Gastroesophageal sphincter (tissue), 4 donors: ENCODE measurements around the gene CHST3. TPM values are rescaled to one million over a fixed set of nuclear protein-coding genes. Genes with fewer than 3 reads are reported as not detected.
A peak's percentile ranks its signal among the peaks of the same experiment; 100 is the strongest.

Experiments used
- ATAC-seq: fragments of 150-250 bp; one replicate; pipeline ENCODE4 v1.9.1; 2016; ENCODE audit warnings: mild to moderate bottlenecking, moderate library complexity
- H3K27ac ChIP-seq, 4 donors: fragments of 200-600 bp; sonication (generic) in 3 of 4; 1 replicate in 3 of 4; 2 replicates in 1 of 4; pipeline ENCODE4 v1.5.1; 2016 to 2019
- H3K27me3 ChIP-seq: fragments of 200-600 bp; sonication (generic); one replicate; pipeline ENCODE4 v1.5.1; 2019
- H3K36me3 ChIP-seq, 2 donors: fragments of 200-600 bp; sonication (generic); one replicate each; pipeline ENCODE4 v1.5.1; 2019; ENCODE audit warnings: control low read depth in 1 of 2
- H3K4me1 ChIP-seq, 3 donors: fragments of 200-600 bp; sonication (generic); 1 replicate in 2 of 3; 2 replicates in 1 of 3; pipeline ENCODE4 v1.5.1; 2016 to 2019; ENCODE audit warnings: control low read depth in 2 of 3
- H3K4me3 ChIP-seq, 2 donors: fragments of 200-600 bp; sonication (generic); one replicate each; pipeline ENCODE4 v1.5.1; 2019; ENCODE audit warnings: mild to moderate bottlenecking in 1 of 2, moderate library complexity in 1 of 2
- H3K9me3 ChIP-seq, 3 donors: fragments of 200-600 bp; sonication (generic); one replicate each; pipeline ENCODE4 v1.5.1; 2017 to 2019; ENCODE audit warnings: control low read depth in 2 of 3
- CTCF ChIP-seq, 4 experiments: fragments of 200-600 bp in 2 of 4; fragments of 450-650 bp in 2 of 4; sonication (generic) in 1 of 4; IDR thresholded peaks; one replicate each; pipeline ENCODE4 v1.5.1; 2017 to 2019; ENCODE audit warnings: antibody characterized with exemption in 4 of 4, mild to moderate bottlenecking in 2 of 4, moderate library complexity in 2 of 4
- EP300 ChIP-seq: sonication (generic); formaldehyde crosslinking; IDR thresholded peaks from one replicate; pipeline ENCODE4 v1.6.1; 2017; ENCODE audit warnings: antibody characterized with exemption, mild to moderate bottlenecking
- POLR2A ChIP-seq, 2 donors: fragments of 450-650 bp; IDR thresholded peaks; one replicate each; pipeline ENCODE4 v1.6.1; 2017; ENCODE audit warnings: antibody characterized with exemption in 2 of 2, mild to moderate bottlenecking in 2 of 2, moderate library complexity in 1 of 2
- POLR2AphosphoS5 ChIP-seq: sonication (generic); formaldehyde crosslinking; IDR thresholded peaks from one replicate; pipeline ENCODE4 v1.6.1; 2017; ENCODE audit warnings: antibody characterized with exemption
- WGBS, 2 donors: methylation state at CpG; one replicate each; pipeline ENCODE4 v1.1.5; 2018; ENCODE audit warnings: low coverage in 1 of 2; 5-methylcytosine and 5-hydroxymethylcytosine counted together
- total RNA-seq, 4 donors: library from RNA; depleted of rRNA; stranded (reverse); fragments of >200 nt; gene quantifications; one replicate each; pipeline ENCODE4 v1.1.0, GENCODE V29; 2016

The CHST3 gene
- total RNA-seq, 4 donors from 2014 or later: 31.8 to 48.0 (median 37.3) TPM

DNA sequence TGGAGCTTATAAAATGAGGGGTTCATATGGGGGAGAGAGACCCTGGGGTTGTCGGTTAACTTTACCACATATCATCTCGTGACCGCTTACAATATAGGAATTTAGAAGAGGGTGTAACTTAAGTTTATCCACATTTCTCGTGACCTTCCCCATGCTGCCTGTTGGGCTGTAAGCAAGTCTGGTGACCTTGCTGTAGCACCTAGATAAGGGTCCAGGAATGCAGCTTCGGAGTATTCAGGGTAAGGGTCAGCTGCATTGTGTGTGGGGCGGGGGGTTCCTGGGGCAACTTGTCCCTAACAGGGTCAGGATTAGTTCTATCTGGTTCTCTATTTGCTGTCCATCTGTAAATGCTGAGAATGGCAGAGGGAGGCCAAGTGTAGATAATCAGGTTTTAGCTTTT is 1.3 kb upstream of the CHST3 start:
- H3K9me3 ChIP-seq: no peaks in the 10 kb centered on the region
- no peak for TF ChIP-seq EP300
- no peak for TF ChIP-seq POLR2AphosphoS5
- peak in 1 of 4 experiments; percentile 6 for TF ChIP-seq CTCF (IDR thresholded peaks at IDR 0.05)
- no peak for TF ChIP-seq POLR2A (IDR thresholded peaks at IDR 0.05)
- H3K4me3 ChIP-seq: peak overlapping the region in 1 of 2 donors; percentile 88
- no peaks in the 10 kb centered on the region for H3K27me3 ChIP-seq
- H3K4me1 ChIP-seq: peaks cover 0 to 47% (median 11%) of the 10 kb centered on the region in 3 donors
- peak overlapping the region; percentile 82 to 99 (median 98) for H3K27ac ChIP-seq
- no peaks in the 10 kb centered on the region for H3K36me3 ChIP-seq
- ATAC-seq: no peak
- 87 to 94% methylated on average over 3 to 4 of the region's 6 CpGs for WGBS, 2 donors

DNA sequence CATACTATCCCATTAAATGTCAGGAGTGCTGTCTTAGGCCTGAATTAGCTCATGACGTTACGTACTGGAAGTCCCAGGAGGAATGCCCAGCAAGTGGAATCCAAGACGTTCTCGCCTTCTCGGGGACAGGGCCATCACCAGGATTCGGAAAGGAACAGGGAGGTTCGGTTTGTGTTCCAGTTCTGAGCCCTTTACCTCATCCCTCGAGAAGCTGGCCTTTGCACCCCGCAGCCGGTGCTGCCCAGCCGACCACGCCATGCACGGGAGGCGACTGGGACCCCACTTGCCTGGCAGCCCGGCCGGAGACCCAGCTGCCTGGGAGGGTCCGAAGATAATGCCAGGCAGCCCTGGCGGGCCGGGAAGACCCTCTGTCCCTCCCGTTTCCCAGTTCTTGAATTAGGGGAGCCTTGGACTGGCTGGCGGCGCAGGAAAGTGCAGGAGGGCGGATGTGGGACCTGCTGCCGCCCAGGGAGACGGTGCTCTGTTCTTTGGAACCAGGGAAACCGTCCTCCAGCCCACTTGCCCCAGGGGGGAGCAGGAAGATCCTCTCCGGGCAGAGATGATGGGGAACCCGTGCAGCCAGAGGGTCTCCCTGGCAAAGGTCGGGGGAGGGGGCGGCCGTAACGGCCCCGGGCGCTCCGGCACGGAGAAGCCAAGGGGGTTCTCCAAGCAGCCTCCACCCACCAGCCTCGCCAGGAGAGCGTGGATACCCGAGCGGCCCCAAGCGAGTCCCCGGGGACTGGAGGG is 671 bp upstream of the CHST3 start:
- peak; percentile 44 to 65 for TF ChIP-seq POLR2A (IDR thresholded peaks at IDR 0.05)
- peak; percentile 99 for TF ChIP-seq POLR2AphosphoS5
- TF ChIP-seq CTCF (IDR thresholded peaks at IDR 0.05): no peak
- peak; percentile 38 for TF ChIP-seq EP300
- Histone ChIP-seq H3K4me3 (peak overlapping the region; percentile 67 to 88), H3K27ac (peak overlapping the region; percentile 82 to 99 (median 98)), H3K9me3 (no peaks in the 10 kb centered on the region), H3K4me1 (peaks cover 0 to 53% (median 11%) of the 10 kb centered on the region in 3 donors), H3K27me3 (no peaks in the 10 kb centered on the region), H3K36me3 (no peaks in the 10 kb centered on the region)
- ATAC-seq: peak; percentile 76
- 20% methylated on average over 2 of the region's 42 CpGs; no CpG with 5 or more reads in 1 of the 2 donors for WGBS, 2 donors

- peak; percentile 58 for ATAC-seq
- no peaks in the 10 kb centered on the region for H3K36me3 ChIP-seq
- H3K9me3 ChIP-seq: no peaks in the 10 kb centered on the region
- peaks cover 0 to 67% (median 22%) of the 10 kb centered on the region in 3 donors for H3K4me1 ChIP-seq
- TF ChIP-seq EP300 (no peak), POLR2A (IDR thresholded peaks at IDR 0.05) (peak; percentile 51 to 55), CTCF (IDR thresholded peaks at IDR 0.05) (no peak), POLR2AphosphoS5 (peak; percentile 90)
- WGBS, 2 donors: 0% methylated on average over 11 of the region's 48 CpGs; no CpG with 5 or more reads in 1 of the 2 donors
- peak overlapping the region; percentile 82 to 99 (median 98) for H3K27ac ChIP-seq
- H3K4me3 ChIP-seq: peak overlapping the region; percentile 67 to 88
- H3K27me3 ChIP-seq: no peaks in the 10 kb centered on the region
These were observed 734 bp downstream of the CHST3 start for GRCh38 chr10:71964743-71965515.

DNA sequence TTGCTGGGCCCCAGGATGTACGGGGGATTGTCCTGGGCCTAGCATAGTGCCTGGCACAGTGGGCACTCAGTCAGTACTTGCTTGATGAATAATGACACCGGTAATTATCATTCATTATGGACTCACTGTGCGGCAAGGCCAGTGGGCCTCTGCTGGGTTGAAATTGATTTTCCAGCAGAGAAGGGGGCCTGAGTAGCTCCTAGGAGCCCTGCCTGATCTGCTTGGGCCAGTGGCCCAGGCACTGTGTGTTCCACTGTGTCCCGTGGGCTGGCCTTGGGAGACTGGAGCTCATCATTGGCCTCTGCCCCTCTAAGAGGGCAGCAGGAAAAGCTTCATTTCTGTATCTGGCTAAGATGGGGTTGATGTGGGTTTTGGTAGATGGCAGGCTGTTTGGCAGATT is 1.4 kb downstream of the CHST3 start:
- Histone ChIP-seq H3K4me1 (peaks cover 0 to 74% (median 27%) of the 10 kb centered on the region in 3 donors), H3K36me3 (no peaks in the 10 kb centered on the region), H3K27me3 (no peaks in the 10 kb centered on the region), H3K27ac (peak overlapping the region; percentile 82 to 99 (median 98)), H3K4me3 (peak overlapping the region; percentile 67 to 88), H3K9me3 (no peaks in the 10 kb centered on the region)
- WGBS, 2 donors: no CpG with 5 or more reads among the region's 4 CpGs
- peak; percentile 15 for TF ChIP-seq POLR2AphosphoS5
- TF ChIP-seq POLR2A (IDR thresholded peaks at IDR 0.05): no peak
- no peak for TF ChIP-seq CTCF (IDR thresholded peaks at IDR 0.05)
- ATAC-seq: no peak
